Liver (tissue), 9 donors: ENCODE measurements around the gene LRMDA. TPM values are rescaled to one million over a fixed set of nuclear protein-coding genes. Genes with fewer than 3 reads are reported as not detected.

Source experiments
- DNase-seq: peaks from one replicate; pipeline ENCODE4 v3.0.0-alpha.2; 2017; ENCODE audit warnings: low spot score
- H3K27ac ChIP-seq, 2 donors: one replicate each; pipeline ENCODE4 v1.7.0; 2013; ENCODE audit warnings: inconsistent platforms in 2 of 2, low read length in 2 of 2, control low read depth in 1 of 2, low read depth in 1 of 2, mild to moderate bottlenecking in 1 of 2
- H3K27me3 ChIP-seq, 4 donors: one replicate each; pipeline versions ENCODE4 v1.6.1 to v1.7.0; 2013; ENCODE audit warnings: low read length in 3 of 4, inconsistent platforms in 1 of 4, mild to moderate bottlenecking in 1 of 4, moderate library complexity in 1 of 4; ENCODE audit not compliant: control insufficient read depth in 4 of 4, insufficient read depth in 4 of 4
- H3K36me3 ChIP-seq, 4 donors: one replicate each; pipeline versions ENCODE4 v1.6.1 to v1.7.0; 2013; ENCODE audit warnings: low read length in 3 of 4, mild to moderate bottlenecking in 3 of 4, low read depth in 1 of 4, moderate library complexity in 1 of 4; ENCODE audit not compliant: control insufficient read depth in 4 of 4, insufficient read depth in 3 of 4
- H3K4me1 ChIP-seq, 4 donors: one replicate each; pipeline versions ENCODE4 v1.6.1 to v1.7.0; 2013; ENCODE audit warnings: low read length in 3 of 4, mild to moderate bottlenecking in 3 of 4, moderate library complexity in 1 of 4; ENCODE audit not compliant: control insufficient read depth in 4 of 4, insufficient read depth in 4 of 4
- H3K4me3 ChIP-seq, 3 donors: one replicate each; pipeline versions ENCODE4 v1.6.1 to v1.7.0; 2013; ENCODE audit warnings: low read length in 3 of 3, control low read depth in 1 of 3, low read depth in 1 of 3, mild to moderate bottlenecking in 1 of 3
- H3K9ac ChIP-seq, 2 donors: one replicate each; pipeline ENCODE4 v1.7.0; 2013; ENCODE audit warnings: low read length in 2 of 2, mild to moderate bottlenecking in 2 of 2, moderate library complexity in 2 of 2, control low read depth in 1 of 2, low read depth in 1 of 2
- H3K9me3 ChIP-seq, 4 donors: one replicate each; pipeline versions ENCODE4 v1.6.1 to v1.7.0; 2013; ENCODE audit warnings: low read length in 3 of 4; ENCODE audit not compliant: control insufficient read depth in 4 of 4
- EGR1 ChIP-seq, 2 donors: IDR thresholded peaks; 2 replicates each; pipeline ENCODE4 v1.6.1; 2016 to 2018; ENCODE audit warnings: antibody characterized with exemption in 2 of 2, low read depth in 2 of 2
- FOXA1 ChIP-seq: IDR thresholded peaks from 2 replicates; pipeline ENCODE4 v1.6.1; 2016; ENCODE audit warnings: antibody characterized with exemption
- FOXA2 ChIP-seq: IDR thresholded peaks from 2 replicates; pipeline ENCODE4 v1.6.1; 2016; ENCODE audit warnings: antibody characterized with exemption
- GABPA ChIP-seq, 2 donors: IDR thresholded peaks in 1 of 2; conservative IDR thresholded peaks in 1 of 2; 2 replicates each; pipeline ENCODE4 v1.6.1; 2016; ENCODE audit warnings: antibody characterized with exemption in 2 of 2, mild to moderate bottlenecking in 1 of 2, moderate library complexity in 1 of 2
- HNF4A ChIP-seq, 2 donors: conservative IDR thresholded peaks; 2 replicates each; pipeline ENCODE4 v1.6.1; 2016; ENCODE audit warnings: antibody characterized with exemption in 2 of 2, mild to moderate bottlenecking in 2 of 2
- HNF4G ChIP-seq: IDR thresholded peaks from 2 replicates; pipeline ENCODE4 v1.6.1; 2016; ENCODE audit warnings: antibody characterized with exemption
- JUND ChIP-seq, 2 donors: IDR thresholded peaks; 2 replicates each; pipeline ENCODE4 v1.6.1; 2016; ENCODE audit warnings: antibody characterized with exemption in 2 of 2
- NR2F2 ChIP-seq: IDR thresholded peaks from 2 replicates; pipeline ENCODE4 v1.6.1; 2016; ENCODE audit warnings: antibody characterized with exemption
- RXRA ChIP-seq, 2 donors: IDR thresholded peaks; 2 replicates each; pipeline ENCODE4 v1.6.1; 2017 to 2018; ENCODE audit warnings: antibody characterized with exemption in 2 of 2, mild to moderate bottlenecking in 1 of 2
- SP1 ChIP-seq: IDR thresholded peaks from 2 replicates; pipeline ENCODE4 v1.6.1; 2018; ENCODE audit warnings: antibody characterized with exemption, mild to moderate bottlenecking
- TAF1 ChIP-seq: conservative IDR thresholded peaks from 2 replicates; pipeline ENCODE4 v1.6.1; 2016; ENCODE audit warnings: antibody characterized with exemption, mild to moderate bottlenecking
- WGBS: extraction: QIAGEN DNeasy Blood & Tissue Kit; methylation state at CpG from one replicate; pipeline ENCODE4 v1.1.7; 2013; 5-methylcytosine and 5-hydroxymethylcytosine counted together
- polyA plus RNA-seq, 2 donors: library from polyadenylated mRNA; stranded (reverse) in 1 of 2; unstranded in 1 of 2; fragments of 200-250 nt in 1 of 2; fragments of >200 nt in 1 of 2; fragmentation: Nextera tagmentation in 1 of 2; extraction: Ambion mirVana in 1 of 2; gene quantifications; one replicate each; pipeline versions ENCODE4 v1.2.1 to v1.2.3, GENCODE V29; 2013 to 2015
- total RNA-seq, 2 donors: library from RNA; depleted of rRNA; stranded (reverse); fragments of >200 nt; gene quantifications; one replicate each; pipeline ENCODE4 v1.2.3, GENCODE V29; 2014
- TF ChIP-seq, protein P1 (sequence below): IDR thresholded peaks from 2 replicates; pipeline ENCODE4 v1.6.1; 2016; ENCODE audit warnings: antibody characterized with exemption
- TF ChIP-seq, protein P2 (sequence below): IDR thresholded peaks from 2 replicates; pipeline ENCODE4 v1.6.1; 2016; ENCODE audit warnings: antibody characterized with exemption, mild to moderate bottlenecking
- TF ChIP-seq, protein P3 (sequence below): IDR thresholded peaks from 2 replicates; pipeline ENCODE4 v1.6.1; 2016; ENCODE audit warnings: antibody characterized with exemption
- TF ChIP-seq, protein P4 (sequence below): fragments of 150-350 bp; IDR thresholded peaks from 2 replicates; pipeline ENCODE4 v1.5.1; 2017; ENCODE audit warnings: improper control_type of control experiment, low read depth, low read length; ENCODE audit not compliant: missing input control
- TF ChIP-seq, protein P5 (sequence below): IDR thresholded peaks from 2 replicates; pipeline ENCODE4 v1.6.1; 2016; ENCODE audit warnings: antibody characterized with exemption
- donor health status: healthy.
- donor health status: healthy.
- donor health status: healthy.
- donor health status: healthy.
- donor health status: healthy.

LRMDA gene
- total and polyA plus RNA-seq, 4 donors: 7.9 to 15.8 (median 11.3) TPM

DNA sequence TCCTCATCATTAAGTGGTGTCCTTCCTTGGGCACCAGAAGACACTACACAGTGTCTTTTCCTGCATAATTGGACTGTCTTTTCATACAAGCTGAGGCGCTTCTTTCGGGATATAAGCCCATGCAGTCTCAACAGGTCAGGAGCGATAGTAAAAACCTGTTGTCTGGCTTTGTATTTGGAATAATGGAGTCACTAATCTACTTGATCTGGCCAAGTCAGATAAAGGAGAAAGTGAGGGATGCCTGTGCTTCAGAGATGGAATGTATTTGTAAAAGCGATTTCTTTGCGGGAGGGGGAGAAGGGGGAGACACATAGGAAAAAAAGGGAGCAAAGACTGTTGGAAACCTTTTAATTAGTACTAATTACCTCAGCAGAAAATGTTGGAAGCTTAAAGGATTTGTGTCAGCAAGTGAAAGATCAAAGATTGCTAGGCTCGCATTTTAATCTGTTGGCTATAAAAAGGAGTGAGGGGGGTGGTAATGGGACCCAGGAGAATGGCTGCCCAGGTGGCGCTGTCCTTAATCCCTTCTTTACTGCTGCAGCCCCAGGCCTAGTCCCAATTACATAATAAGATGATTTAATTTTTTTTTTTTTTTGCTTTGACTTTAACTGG is 581.4 kb downstream of the LRMDA start:
- Histone ChIP-seq H3K4me3 (no peak overlapping the region), H3K9ac (no peak overlapping the region), H3K9me3 (no peaks in the 10 kb centered on the region), H3K27ac (no peak overlapping the region), H3K4me1 (peaks cover 0 to 4% (median 0%) of the 10 kb centered on the region in 4 donors), H3K27me3 (no peaks in the 10 kb centered on the region), H3K36me3 (no peaks in the 10 kb centered on the region)
- TF ChIP-seq, protein P1, sequence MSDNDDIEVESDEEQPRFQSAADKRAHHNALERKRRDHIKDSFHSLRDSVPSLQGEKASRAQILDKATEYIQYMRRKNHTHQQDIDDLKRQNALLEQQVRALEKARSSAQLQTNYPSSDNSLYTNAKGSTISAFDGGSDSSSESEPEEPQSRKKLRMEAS: no peak
- TF ChIP-seq JUND (IDR thresholded peaks at IDR 0.05) (no peak), TAF1 (no peak), FOXA1 (no peak), NR2F2 (no peak), HNF4G (no peak), EGR1 (IDR thresholded peaks at IDR 0.05; ENCODE audit: low read depth in 2 of 2) (no peak), HNF4A (conservative IDR thresholded peaks at IDR 0.05) (no peak), GABPA (IDR thresholded peaks at IDR 0.05 in 1 of 2, conservative IDR thresholded peaks at IDR 0.05 in 1 of 2) (no peak), FOXA2 (no peak), RXRA (IDR thresholded peaks at IDR 0.05) (no peak)
- TF ChIP-seq, protein P2, sequence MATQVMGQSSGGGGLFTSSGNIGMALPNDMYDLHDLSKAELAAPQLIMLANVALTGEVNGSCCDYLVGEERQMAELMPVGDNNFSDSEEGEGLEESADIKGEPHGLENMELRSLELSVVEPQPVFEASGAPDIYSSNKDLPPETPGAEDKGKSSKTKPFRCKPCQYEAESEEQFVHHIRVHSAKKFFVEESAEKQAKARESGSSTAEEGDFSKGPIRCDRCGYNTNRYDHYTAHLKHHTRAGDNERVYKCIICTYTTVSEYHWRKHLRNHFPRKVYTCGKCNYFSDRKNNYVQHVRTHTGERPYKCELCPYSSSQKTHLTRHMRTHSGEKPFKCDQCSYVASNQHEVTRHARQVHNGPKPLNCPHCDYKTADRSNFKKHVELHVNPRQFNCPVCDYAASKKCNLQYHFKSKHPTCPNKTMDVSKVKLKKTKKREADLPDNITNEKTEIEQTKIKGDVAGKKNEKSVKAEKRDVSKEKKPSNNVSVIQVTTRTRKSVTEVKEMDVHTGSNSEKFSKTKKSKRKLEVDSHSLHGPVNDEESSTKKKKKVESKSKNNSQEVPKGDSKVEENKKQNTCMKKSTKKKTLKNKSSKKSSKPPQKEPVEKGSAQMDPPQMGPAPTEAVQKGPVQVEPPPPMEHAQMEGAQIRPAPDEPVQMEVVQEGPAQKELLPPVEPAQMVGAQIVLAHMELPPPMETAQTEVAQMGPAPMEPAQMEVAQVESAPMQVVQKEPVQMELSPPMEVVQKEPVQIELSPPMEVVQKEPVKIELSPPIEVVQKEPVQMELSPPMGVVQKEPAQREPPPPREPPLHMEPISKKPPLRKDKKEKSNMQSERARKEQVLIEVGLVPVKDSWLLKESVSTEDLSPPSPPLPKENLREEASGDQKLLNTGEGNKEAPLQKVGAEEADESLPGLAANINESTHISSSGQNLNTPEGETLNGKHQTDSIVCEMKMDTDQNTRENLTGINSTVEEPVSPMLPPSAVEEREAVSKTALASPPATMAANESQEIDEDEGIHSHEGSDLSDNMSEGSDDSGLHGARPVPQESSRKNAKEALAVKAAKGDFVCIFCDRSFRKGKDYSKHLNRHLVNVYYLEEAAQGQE: no peak
- TF ChIP-seq, protein P3, sequence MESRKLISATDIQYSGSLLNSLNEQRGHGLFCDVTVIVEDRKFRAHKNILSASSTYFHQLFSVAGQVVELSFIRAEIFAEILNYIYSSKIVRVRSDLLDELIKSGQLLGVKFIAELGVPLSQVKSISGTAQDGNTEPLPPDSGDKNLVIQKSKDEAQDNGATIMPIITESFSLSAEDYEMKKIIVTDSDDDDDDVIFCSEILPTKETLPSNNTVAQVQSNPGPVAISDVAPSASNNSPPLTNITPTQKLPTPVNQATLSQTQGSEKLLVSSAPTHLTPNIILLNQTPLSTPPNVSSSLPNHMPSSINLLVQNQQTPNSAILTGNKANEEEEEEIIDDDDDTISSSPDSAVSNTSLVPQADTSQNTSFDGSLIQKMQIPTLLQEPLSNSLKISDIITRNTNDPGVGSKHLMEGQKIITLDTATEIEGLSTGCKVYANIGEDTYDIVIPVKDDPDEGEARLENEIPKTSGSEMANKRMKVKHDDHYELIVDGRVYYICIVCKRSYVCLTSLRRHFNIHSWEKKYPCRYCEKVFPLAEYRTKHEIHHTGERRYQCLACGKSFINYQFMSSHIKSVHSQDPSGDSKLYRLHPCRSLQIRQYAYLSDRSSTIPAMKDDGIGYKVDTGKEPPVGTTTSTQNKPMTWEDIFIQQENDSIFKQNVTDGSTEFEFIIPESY: no peak
- TF ChIP-seq, protein P4, sequence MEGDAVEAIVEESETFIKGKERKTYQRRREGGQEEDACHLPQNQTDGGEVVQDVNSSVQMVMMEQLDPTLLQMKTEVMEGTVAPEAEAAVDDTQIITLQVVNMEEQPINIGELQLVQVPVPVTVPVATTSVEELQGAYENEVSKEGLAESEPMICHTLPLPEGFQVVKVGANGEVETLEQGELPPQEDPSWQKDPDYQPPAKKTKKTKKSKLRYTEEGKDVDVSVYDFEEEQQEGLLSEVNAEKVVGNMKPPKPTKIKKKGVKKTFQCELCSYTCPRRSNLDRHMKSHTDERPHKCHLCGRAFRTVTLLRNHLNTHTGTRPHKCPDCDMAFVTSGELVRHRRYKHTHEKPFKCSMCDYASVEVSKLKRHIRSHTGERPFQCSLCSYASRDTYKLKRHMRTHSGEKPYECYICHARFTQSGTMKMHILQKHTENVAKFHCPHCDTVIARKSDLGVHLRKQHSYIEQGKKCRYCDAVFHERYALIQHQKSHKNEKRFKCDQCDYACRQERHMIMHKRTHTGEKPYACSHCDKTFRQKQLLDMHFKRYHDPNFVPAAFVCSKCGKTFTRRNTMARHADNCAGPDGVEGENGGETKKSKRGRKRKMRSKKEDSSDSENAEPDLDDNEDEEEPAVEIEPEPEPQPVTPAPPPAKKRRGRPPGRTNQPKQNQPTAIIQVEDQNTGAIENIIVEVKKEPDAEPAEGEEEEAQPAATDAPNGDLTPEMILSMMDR: no peak
- 94% methylated on average over 7 of the region's 7 CpGs for WGBS
- DNase-seq: no peak

DNA sequence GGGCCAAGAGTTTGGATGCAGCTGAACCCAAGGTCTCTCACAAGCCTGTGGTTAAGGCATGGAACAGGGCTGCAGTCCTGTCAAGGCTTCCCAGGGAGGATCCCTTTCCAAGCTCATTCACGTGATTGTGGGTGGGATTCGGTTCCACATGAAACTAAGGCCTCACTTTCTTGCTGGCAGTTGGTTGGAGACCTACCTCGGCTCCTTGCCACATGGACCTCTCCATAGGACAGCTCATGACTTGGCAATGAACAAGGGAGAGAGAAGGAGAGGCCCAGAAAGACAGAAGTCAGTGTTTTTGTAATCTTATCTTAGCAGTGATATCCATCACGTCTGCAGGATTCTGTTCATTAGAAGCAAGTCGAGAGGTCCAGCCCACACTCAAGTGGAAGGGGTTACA is 583.8 kb downstream of the LRMDA start:
- no peaks in the 10 kb centered on the region for H3K36me3 ChIP-seq
- DNase-seq: no peak
- no peak overlapping the region for H3K9ac ChIP-seq
- WGBS: 81% methylated on average over 5 of the region's 5 CpGs
- H3K27ac ChIP-seq: no peak overlapping the region
- no peaks in the 10 kb centered on the region for H3K27me3 ChIP-seq
- no peak for TF ChIP-seq NR2F2
- no peak for TF ChIP-seq HNF4G
- no peak for TF ChIP-seq TAF1
- no peak for TF ChIP-seq JUND (IDR thresholded peaks at IDR 0.05)
- no peak for TF ChIP-seq FOXA1
- TF ChIP-seq, protein P3: no peak
- TF ChIP-seq SP1: no peak
- no peak for TF ChIP-seq RXRA (IDR thresholded peaks at IDR 0.05)
- TF ChIP-seq, protein P4: no peak
- no peak for TF ChIP-seq GABPA (IDR thresholded peaks at IDR 0.05 in 1 of 2, conservative IDR thresholded peaks at IDR 0.05 in 1 of 2)
- TF ChIP-seq, protein P5, sequence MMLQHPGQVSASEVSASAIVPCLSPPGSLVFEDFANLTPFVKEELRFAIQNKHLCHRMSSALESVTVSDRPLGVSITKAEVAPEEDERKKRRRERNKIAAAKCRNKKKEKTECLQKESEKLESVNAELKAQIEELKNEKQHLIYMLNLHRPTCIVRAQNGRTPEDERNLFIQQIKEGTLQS: no peak
- TF ChIP-seq, protein P1: no peak
- H3K4me3 ChIP-seq: no peak overlapping the region
- H3K4me1 ChIP-seq: peaks cover 0 to 3% (median 0%) of the 10 kb centered on the region in 4 donors
- no peaks in the 10 kb centered on the region for H3K9me3 ChIP-seq
